ENCODE data around the gene MTHFD2L. TPM values are rescaled to one million over a fixed set of nuclear protein-coding genes. Genes with fewer than 3 reads are reported as not detected.

The MTHFD2L gene
- total and polyA plus RNA-seq, 2 of the 8 experiments (the other 6 are each of a cell fraction or from before 2014, with no cell fraction given), result 5.4 to 15.0 TPM

DNA sequence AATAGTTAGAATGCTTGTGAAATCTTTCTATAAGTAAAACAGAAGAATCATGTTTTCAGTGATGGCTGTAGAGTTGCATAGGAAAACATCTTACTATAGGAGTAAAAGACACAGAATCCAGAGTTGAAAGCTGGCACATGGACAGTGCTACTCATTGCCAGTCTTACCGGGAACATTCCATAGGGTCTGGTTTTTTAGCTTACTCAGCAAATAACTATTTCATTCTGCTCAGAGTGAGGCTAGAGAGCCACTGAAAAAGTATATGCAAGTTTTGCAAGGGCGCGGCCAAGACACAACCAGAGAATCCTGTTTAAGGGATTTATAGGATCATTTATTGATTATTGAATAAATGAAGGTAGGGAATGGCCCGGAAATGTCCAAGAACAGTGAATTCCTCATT lies 60.3 kb downstream of the MTHFD2L start:
- Histone ChIP-seq H4K20me1 (replicated peaks in 1 of 2; ENCODE audit: control insufficient read depth in 1 of 2, insufficient read depth in 2 of 2, low read length in 2 of 2) (no peaks in the 10 kb centered on the region), H3K79me2 (ENCODE audit: control insufficient read depth in 1 of 2, insufficient read depth in 2 of 2, low read length in 2 of 2) (no peaks in the 10 kb centered on the region), H3K14ac (ENCODE audit: insufficient read length) (no peak overlapping the region), H2BK120ac (replicated peaks; ENCODE audit: low read depth, low read length) (no peak overlapping the region), H3K23ac (ENCODE audit: insufficient read length) (no peak overlapping the region), H3K23me2 (ENCODE audit: low read depth, low read length) (no peaks in the 10 kb centered on the region), H3K9me3 (ENCODE audit: insufficient read depth in 2 of 2, low read depth in 1 of 2, low read length in 1 of 2) (no peaks in the 10 kb centered on the region), H4K5ac (ENCODE audit: insufficient read length, low read depth, low read length) (no peak overlapping the region), H3K4me1 (replicated peaks in 1 of 4; ENCODE audit: control insufficient read depth in 3 of 4, insufficient read depth in 4 of 4, low read length in 3 of 4) (peaks cover 0 to 6% (median 2%) of the 10 kb centered on the region in 4 experiments; a peak in 4 of 7 replicates), H2AK5ac (ENCODE audit: low read depth, low read length) (no peak overlapping the region), H3K4ac (replicated peaks; ENCODE audit: insufficient read length, low read depth, low read length) (no peak overlapping the region), H4K91ac (replicated peaks; ENCODE audit: insufficient read length, low read length) (no peak overlapping the region), H3K79me1 (ENCODE audit: low read depth, low read length) (no peaks in the 10 kb centered on the region), H3K27me3 (replicated peaks in 1 of 4; ENCODE audit: control insufficient read depth in 3 of 4, extremely low read depth in 1 of 4, insufficient read depth in 3 of 4, low read length in 3 of 4) (no peaks in the 10 kb centered on the region), H3K4me3 (ENCODE audit: extremely low read depth in 1 of 4, insufficient read depth in 2 of 4, low read depth in 3 of 4, low read length in 4 of 4) (no peak overlapping the region), H2BK15ac (ENCODE audit: low read length) (no peak overlapping the region), H2BK12ac (ENCODE audit: low read depth, low read length) (no peak overlapping the region), H3K9ac (replicated peaks in 1 of 4; ENCODE audit: extremely low read depth in 1 of 4, low read depth in 3 of 4, low read length in 3 of 4) (no peak overlapping the region), H3K18ac (ENCODE audit: extremely low read depth, low read length) (no peak overlapping the region), H2BK20ac (ENCODE audit: low read length) (no peak overlapping the region), H2AFZ (ENCODE audit: low read length) (no peak overlapping the region), H4K8ac (ENCODE audit: extremely low read depth, insufficient read depth, low read length) (no peak overlapping the region), H3K27ac (ENCODE audit: low read depth, low read length) (no peak overlapping the region), H2BK5ac (ENCODE audit: low read depth, low read length) (no peak overlapping the region), H3K4me2 (ENCODE audit: insufficient read depth in 1 of 2, low read depth in 2 of 2, low read length in 2 of 2) (no peak overlapping the region), H3K56ac (replicated peaks; ENCODE audit: insufficient read length, low read depth, low read length) (no peak overlapping the region), H3K36me3 (ENCODE audit: control insufficient read depth in 2 of 4, insufficient read depth in 4 of 4, low read length in 3 of 4) (no peaks in the 10 kb centered on the region)
- CTCF ChIA-PET (ENCODE audit: partially characterized antibody), result interaction anchor here (0.7 to 4.0 kb wide), 3 partner anchors 12 to 1204 kb away, joined by 3 to 28 read pairs (median 4); no protein-coding TSS in a partner anchor
- WGBS, 2 experiments (ENCODE audit: extremely low coverage in 1 of 2, insufficient coverage in 1 of 2, insufficient read length in 1 of 2, insufficient replicate concordance in 2 of 2, low coverage in 1 of 2, low lambda C conversion rate in 2 of 2, missing lambda C conversion rate in 1 of 2), result 96% methylated on average over 4 of the region's 4 CpGs; no CpG with 5 or more reads in 1 of the 2 experiments
- FAIRE-seq (no peak), DNase-seq (ENCODE audit: low read depth in 1 of 2, low spot score in 2 of 2) (no peak)
- POLR2A ChIA-PET (ENCODE audit: partially characterized antibody), result no interaction called here
- TF ChIP-seq EZH2 (IDR thresholded peaks at IDR 0.05; ENCODE audit: low read depth, low read length, severe bottlenecking) (no peak), SP1 (IDR thresholded peaks at IDR 0.05; ENCODE audit: low read depth, low read length) (no peak), MAFK (IDR thresholded peaks at IDR 0.05; ENCODE audit: low read depth, low read length) (peak; percentile 97), TAF1 (IDR thresholded peaks at IDR 0.05; ENCODE audit: low read depth, low read length) (no peak), SIX5 (IDR thresholded peaks at IDR 0.05; ENCODE audit: low read depth, low read length) (no peak), GABPA (IDR thresholded peaks at IDR 0.05; ENCODE audit: borderline replicate concordance, insufficient read depth, low read length) (no peak), POU5F1 (IDR thresholded peaks at IDR 0.05; ENCODE audit: low read depth, low read length) (no peak)
- TF ChIP-seq, protein P1, sequence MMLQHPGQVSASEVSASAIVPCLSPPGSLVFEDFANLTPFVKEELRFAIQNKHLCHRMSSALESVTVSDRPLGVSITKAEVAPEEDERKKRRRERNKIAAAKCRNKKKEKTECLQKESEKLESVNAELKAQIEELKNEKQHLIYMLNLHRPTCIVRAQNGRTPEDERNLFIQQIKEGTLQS (IDR thresholded peaks at IDR 0.05; ENCODE audit: insufficient read depth, low read depth, low read length), result no peak

Data from H1 (cell line).